RKO (cell line): ENCODE results near the gene ABCA7.

ENCODE experiments used
- DNase-seq: peaks from one replicate; pipeline ENCODE4 v3.0.0-alpha.2; 2016; ENCODE audit warnings: low spot score

The ABCA7 gene

DNA sequence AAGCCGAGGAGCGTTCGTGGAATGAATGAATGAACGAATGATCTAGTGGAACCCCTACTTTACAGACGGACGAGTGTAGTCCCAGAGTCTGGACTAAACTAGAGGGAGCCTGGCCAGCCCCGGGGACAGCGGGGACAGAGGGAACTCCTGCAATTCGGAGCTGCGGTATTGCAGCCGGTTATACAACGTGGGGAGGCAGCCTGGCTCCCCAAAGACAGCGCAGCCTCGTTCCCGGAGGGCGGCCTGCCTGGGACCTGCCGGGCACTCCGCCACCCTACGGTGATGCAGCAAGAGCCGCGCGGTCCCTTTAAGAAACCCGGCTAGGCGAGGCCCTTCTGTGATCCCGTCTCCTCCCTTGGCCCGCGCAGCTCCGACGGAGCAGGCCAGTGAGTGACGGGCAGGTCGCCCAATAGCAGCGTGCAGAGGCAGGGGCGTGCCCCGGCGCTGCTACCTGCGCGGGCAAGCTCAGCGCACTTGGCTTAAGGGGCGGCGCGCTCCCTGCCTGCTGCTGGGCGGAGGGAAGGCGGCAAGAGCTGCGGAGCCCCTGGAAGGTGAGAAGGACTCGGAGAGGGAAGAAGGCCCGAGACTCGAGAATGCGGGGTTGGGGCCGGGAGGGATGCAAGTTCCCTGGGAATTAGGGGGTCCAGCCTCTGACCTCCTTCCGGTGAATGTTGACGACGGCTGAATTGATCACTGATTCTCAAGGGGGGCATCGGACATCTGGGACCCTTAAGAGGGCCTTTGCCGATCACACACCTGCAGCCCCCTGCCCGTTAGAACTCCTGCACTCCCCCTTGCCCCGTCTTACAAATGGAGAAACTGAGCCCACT lies at the start of gene ABCA7:
TSS of gene ABCA7 (plus strand) at position 462 of the 830 bp plus-strand sequence. CDS start 1,255 bp downstream, outside the sequence.
- peak; percentile 98 for DNase-seq

- DNase-seq: no peak
Observed at GRCh38 chr19:990119-990571, 49.8 kb upstream of the ABCA7 start.

- no peak for DNase-seq
Observed at GRCh38 chr19:990746-991145, 49.2 kb upstream of the ABCA7 start.

DNA sequence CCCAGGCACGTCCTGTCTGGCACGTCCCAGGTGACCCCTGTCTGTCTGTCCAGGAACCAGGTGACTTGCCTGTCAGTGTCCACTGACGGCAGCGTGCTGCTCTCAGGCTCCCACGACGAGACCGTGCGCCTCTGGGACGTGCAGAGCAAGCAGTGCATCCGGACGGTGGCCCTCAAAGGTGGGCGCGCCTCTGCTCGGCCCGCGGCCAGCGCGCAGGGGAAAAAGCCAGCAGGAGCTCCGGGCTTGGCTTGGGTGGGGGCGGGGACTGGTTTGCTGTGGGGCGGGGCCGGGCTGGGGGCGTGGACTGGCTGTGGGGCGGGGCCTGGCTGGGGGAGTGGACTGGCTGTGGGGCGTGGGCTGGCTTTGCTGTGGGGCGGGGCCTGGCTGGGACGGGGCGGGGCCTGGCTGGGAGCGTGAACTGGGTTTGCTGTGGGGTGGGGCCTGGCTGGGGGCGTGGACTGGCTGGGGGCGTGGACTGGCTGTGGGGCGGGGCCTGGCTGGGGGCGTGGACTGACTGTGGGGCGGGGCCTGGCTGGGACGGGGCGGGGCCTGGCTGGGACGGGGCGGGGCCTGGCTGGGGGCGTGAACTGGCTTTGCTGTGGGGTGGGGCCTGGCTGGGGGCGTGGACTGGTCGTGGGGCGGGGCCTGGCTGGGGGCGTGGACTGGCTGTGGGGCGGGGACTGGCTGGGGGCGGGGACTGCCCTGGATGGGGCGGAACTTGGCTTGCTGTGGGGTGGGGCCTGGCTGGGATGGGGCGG lies 48.6 kb upstream of the ABCA7 start:
- DNase-seq: no peak

- no peak for DNase-seq
Observed at GRCh38 chr19:991932-992669, 47.8 kb upstream of the ABCA7 start.

GRCh38 chr19:992670-993055 lies 47.2 kb upstream of the ABCA7 start:
- DNase-seq: no peak

DNA sequence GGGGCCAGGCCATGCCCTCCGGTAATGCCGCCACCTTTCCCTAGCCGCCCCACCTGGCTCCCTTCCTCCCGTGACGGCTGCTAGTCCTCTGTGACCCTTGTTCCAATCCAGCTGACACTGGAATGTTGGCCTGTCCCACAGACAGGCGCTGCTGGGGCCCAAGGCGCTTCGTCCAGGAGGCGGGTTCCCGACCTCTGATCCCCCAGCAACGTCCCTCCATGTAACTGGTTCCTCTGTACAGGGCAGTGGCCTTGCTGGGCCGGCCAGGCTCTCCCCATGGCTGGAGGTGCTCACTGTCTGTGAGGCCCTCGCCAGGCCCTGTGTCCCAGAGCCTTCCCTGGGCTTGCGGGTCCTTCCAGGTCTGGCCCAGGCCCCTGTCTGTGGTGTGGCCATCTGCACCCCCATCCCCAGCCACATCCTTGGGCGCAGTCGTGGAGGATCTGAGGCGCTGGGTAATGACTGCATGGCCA lies 46.5 kb upstream of the ABCA7 start:
- DNase-seq: no peak

- DNase-seq: no peak
Observed at GRCh38 chr19:993831-994393, 46.0 kb upstream of the ABCA7 start.

DNA sequence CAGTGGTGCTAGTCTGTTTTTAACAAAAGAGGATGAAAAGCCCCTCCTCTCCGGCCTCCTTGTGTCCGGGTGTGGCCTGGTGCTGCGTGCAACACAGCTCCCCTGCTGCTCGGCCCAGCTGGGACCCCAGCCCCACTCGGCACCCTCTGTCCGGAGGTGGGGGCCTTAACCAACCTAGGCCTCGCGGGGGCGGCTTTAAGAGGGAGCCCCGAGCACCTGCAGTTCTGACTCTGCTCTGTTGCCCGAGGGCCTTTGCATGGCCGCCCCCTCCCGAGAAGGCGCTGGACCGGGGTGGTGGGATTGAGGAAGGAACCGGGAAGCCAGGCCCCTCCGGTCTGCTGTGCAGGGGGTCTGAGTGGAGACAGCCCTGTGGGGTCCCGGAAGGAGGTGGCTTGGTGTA lies 45.4 kb upstream of the ABCA7 start:
- DNase-seq: no peak

DNA sequence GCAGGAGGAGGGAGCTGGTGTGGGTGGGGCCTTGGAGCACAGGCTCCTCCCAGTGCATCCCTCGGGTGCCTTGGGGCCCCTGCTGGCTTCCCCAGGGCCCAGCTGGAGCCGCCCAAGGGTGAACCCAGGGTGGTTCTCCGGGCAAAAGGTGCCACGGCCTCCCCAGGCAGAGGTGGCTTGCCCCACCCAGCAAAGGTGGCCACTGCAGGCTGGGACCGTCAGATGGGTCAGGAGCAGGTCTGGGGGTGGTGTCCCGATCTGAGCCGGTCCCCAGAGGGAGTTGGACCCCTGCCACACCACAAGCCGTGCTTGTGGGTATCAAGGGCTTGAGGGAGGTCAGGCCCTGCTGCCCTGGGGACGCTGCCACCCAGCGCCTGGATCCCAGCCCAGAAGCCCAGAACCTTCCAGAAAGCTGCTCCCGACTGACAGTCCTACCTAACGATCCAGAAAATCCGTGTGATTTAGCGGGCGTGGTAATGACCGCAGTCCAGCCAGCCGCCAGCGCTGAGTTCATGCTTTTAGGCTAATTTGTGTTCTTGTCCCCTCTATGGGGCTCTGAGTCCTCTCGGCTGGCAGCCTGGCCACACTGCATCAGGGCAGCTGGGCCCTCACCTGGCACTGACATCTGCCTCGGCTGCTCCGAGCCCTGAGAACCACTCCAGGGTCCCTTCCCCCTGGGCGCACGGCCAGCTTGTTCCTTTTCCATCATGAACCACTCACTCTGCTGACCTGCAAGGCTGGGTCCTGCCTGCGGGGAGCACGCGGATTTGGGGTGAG lies 44.7 kb upstream of the ABCA7 start:
- no peak for DNase-seq

- DNase-seq: peak; percentile 63
Observed at GRCh38 chr19:996051-996838, 43.7 kb upstream of the ABCA7 start.

GRCh38 chr19:998064-998463 lies 41.8 kb upstream of the ABCA7 start:
- no peak for DNase-seq

GRCh38 chr19:999379-999719 lies 40.6 kb upstream of the ABCA7 start:
- no peak for DNase-seq

DNA sequence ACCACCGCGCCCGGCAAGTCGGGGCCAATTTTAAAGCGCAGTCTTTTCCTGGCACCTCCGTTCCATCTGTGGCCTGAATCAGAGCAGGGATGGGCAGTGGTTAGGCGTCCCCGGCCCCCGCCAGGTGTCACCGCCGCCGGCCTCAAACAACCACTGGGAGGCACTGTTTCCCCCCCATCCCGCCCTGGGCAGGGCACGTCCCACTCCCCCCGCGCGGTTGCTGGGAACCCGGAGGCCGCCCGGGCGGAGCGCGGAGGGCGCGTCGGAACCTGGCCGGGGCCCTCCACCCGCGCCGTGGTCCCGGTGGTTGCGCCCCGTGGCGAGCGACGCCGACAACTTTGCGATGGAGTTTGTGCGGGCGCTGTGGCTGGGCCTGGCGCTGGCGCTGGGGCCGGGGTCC lies 39.8 kb upstream of the ABCA7 start, which contains the start of gene GRIN3B:
TSS of gene GRIN3B (plus strand) at position 325 of the 400 bp plus-strand sequence. CDS start at position 344, 19 bp downstream.
- no peak for DNase-seq

GRCh38 chr19:1000591-1001537 lies 39.0 kb upstream of the ABCA7 start:
- DNase-seq: no peak

GRCh38 chr19:1001538-1002166 lies 38.3 kb upstream of the ABCA7 start:
- DNase-seq: peak; percentile 37

- no peak for DNase-seq
Observed at GRCh38 chr19:1002600-1002999, 37.3 kb upstream of the ABCA7 start.

GRCh38 chr19:1003283-1003682 lies 36.6 kb upstream of the ABCA7 start:
- DNase-seq: no peak
